ENCODE data around the gene NKAPL.

Gene NKAPL

DNA sequence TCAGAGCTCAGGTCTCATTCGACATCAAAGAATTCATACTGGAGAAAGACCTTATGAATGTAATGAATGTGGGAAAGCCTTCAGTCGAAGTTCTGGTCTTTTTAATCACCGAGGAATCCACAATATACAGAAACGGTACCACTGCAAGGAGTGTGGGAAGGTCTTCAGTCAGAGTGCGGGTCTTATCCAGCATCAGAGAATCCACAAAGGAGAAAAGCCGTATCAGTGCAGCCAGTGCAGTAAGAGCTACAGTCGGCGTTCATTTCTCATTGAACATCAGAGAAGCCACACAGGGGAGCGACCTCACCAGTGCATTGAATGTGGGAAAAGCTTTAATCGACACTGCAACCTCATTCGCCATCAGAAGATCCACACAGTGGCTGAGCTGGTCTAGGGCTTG is 26.3 kb upstream of the NKAPL start:
- DNase-seq (ENCODE audit: low read depth), result no peak
- H3K4me3 ChIP-seq (ENCODE audit: low read length), result no peak overlapping the region

DNA sequence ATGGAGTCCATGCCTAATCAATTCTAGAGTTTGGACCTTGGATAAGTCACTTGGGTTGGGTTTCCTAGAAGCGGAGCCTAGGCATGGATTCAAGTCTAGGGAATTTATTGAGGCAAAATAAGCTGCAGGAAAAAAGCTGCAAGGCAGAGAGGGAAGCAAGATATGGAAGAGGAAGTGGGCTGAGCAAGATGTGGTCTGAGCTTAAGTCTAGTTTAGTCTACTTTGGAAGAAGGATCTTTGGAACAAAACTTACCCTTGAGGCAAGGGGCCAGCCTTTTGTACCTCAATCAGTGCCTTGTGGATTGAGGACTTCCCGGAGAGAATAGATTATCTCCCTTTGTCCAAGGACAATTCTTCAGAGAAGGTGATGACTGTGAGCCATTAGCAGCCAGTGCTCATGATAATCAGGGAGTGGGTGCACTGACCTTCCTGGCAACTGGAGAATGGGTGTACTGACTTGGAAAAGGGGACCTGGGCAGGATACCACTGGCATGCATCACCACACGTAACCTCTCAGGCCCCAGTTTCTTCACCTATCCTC is 23.1 kb upstream of the NKAPL start:
- TF ChIP-seq CTCF (conservative IDR thresholded peaks at IDR 0.05; ENCODE audit: low read length), result no peak
- H3K4me3 ChIP-seq (ENCODE audit: low read length), result no peak overlapping the region
- no peak for DNase-seq (ENCODE audit: low read depth)

More for the DNA sequence above, 26.3 kb upstream of the NKAPL start:
- no peak for TF ChIP-seq CTCF (conservative IDR thresholded peaks at IDR 0.05; ENCODE audit: low read length)

GRCh38 chr6:28239636-28240035 is 19.5 kb upstream of the NKAPL start:
- no peak overlapping the region for H3K4me3 ChIP-seq (ENCODE audit: low read length)
- DNase-seq (ENCODE audit: low read depth), result no peak
- no peak for TF ChIP-seq CTCF (conservative IDR thresholded peaks at IDR 0.05; ENCODE audit: low read length)

DNA sequence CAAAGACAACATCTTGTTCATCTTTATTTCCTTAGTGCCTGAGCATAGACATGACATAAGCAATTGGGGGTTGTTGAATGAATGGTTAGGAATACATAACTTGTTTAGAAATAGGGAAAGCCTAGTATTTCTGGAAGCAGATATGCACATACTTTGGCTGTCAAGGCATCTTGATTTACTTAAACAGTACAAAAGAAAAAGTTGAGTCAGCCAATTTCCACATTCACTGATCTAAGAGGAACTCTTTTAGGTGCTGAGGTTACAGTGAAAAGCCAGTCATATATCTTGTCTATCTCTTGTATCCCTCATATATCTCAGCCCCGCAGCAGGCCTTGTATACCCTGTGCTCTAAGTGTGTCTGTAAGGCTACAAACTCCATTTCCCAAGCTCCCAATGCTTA is 18.6 kb upstream of the NKAPL start:
- H3K4me3 ChIP-seq (ENCODE audit: low read length), result no peak overlapping the region
- TF ChIP-seq CTCF (conservative IDR thresholded peaks at IDR 0.05; ENCODE audit: low read length), result no peak
- DNase-seq (ENCODE audit: low read depth), result peak; percentile 10

- DNase-seq (ENCODE audit: low read depth), result no peak
- TF ChIP-seq CTCF (conservative IDR thresholded peaks at IDR 0.05; ENCODE audit: low read length), result no peak
- H3K4me3 ChIP-seq (ENCODE audit: low read length), result no peak overlapping the region
Measured at GRCh38 chr6:28243946-28244345, 15.2 kb upstream of the NKAPL start.

- no peak for DNase-seq (ENCODE audit: low read depth)
- no peak for TF ChIP-seq CTCF (conservative IDR thresholded peaks at IDR 0.05; ENCODE audit: low read length)
- no peak overlapping the region for H3K4me3 ChIP-seq (ENCODE audit: low read length)
Measured at GRCh38 chr6:28245206-28245941, 13.7 kb upstream of the NKAPL start.

- no peak for TF ChIP-seq CTCF (conservative IDR thresholded peaks at IDR 0.05; ENCODE audit: low read length)
- peak; percentile 64 for DNase-seq (ENCODE audit: low read depth)
- H3K4me3 ChIP-seq (ENCODE audit: low read length), result no peak overlapping the region
Measured at GRCh38 chr6:28248916-28249315, 10.2 kb upstream of the NKAPL start.
